ENCODE results near the gene PLEKHG4B.

Gene PLEKHG4B

GRCh38 chr5:76358-77169 is 15.4 kb upstream of the PLEKHG4B start:
- DNase-seq = no peak

- DNase-seq = no peak
Measured at GRCh38 chr5:77170-77501, 14.8 kb upstream of the PLEKHG4B start.

DNA sequence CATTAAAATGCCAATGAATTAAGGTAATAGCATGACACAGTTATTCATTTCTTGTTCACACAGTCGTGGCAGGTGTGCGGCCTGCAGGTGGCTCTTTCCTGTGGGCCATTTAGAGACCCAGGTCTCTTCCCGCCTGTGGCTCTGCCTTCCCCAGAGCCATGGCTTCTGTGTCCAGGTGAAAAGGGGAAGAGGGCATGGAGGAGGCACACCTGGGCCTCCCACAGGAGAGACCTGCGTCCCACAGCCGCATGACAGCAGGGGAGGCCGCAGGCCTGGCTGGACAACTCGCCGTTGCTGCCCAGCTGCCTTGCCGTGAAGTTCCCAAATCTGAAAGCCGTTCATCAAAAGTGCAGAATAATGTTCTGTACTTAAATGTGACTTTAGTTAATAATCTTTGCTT is 14.4 kb upstream of the PLEKHG4B start:
- no peak for DNase-seq

DNA sequence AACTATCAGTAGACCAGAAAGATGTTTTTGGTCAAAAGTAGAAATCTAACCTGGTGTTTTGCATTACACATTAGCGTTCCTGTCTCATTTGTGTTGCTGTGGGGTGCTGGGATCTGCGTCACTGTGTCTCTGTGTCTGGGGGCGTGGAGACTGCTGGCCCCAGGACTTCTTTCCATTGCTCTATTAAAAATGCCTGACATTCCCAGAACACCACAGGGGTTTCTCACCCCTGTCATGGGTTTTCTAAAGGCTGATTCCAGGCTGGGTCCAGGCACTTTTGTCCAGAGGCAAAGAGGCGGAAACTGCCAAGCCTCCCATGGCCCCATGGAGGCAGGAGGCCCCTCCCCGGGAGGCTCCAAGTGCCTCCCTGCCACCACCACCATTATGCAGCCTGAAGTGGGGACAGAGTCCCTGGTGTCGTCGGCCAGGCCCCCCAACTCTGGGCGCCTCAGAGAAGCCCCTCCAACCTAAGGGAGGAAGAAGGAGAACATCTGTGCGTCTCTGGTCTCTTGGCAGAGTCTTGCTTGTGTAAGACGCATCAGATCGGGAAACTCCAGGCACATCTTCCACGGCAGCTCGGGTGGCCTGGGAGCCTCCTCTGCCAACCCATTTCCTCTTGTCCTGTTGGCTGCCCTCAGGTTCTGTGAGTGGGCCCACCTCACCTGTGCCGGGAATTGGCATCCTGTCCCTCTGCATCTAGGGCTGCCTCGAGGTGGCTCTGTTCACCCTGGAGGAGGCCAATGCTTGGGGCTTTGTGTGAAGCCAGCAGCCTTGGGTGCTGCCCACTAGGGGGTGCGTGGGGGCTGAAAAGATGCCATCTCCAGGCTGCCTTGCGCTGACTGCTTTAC is 13.8 kb upstream of the PLEKHG4B start:
- DNase-seq = peak; percentile 26 to 35

GRCh38 chr5:78805-79149 is 13.2 kb upstream of the PLEKHG4B start:
- DNase-seq = no peak

DNA sequence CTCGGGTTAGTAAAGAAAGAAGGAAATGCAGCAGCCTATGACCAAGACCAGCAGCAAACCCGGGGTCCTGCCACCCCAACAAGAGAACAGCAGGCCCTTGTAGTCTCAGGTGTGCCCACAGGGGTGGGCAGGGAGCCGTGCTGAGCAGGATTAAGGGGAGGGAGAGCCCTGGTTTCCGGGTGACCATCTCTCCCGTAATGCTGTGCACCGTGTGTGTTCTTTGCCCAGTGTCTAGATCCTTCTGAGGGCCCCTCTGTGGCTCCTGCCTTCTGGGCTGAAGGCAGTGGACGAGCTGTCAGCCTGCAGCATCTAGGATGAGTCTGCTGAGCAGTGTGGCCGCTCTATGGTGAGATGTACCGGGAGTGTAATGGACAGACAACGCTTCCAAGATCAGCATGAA is 12.7 kb upstream of the PLEKHG4B start:
- no peak for DNase-seq

GRCh38 chr5:79821-80220 is 12.1 kb upstream of the PLEKHG4B start:
- DNase-seq = no peak

DNA sequence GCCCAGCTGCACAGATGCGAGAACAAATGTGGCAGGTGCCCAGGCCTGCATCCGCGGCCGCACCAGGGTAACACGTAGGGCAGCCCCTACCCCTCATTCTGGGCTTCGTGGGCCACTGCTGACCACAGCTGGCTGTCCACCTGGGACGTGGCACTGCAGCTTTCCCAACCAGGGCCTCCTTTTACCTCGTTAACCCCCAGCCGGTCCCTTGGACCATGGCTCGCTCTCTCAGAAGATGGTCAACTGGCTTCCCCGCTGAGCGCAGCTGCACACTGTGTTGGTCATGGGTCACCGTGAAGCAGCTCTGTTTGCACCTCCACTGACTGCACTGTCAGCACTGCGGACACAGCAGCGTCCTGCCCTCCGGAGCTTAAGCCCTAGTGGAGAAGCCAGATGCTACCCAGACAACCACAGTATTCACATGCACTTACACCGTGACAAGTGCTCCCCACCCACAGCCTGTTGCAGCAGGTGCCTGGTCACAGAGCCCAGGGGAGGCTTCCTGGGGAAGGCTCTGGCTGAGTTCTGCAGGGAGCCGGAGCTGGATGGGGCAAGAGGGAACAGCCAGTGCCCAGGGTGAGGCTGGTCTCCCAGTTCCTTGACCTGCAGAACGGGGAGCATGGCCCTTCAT is 10.5 kb upstream of the PLEKHG4B start:
- no peak for DNase-seq

GRCh38 chr5:82097-82496 is 9.9 kb upstream of the PLEKHG4B start:
- DNase-seq = no peak

- DNase-seq = no peak
Measured at GRCh38 chr5:82570-82969, 9.4 kb upstream of the PLEKHG4B start.

GRCh38 chr5:83029-83428 is 8.9 kb upstream of the PLEKHG4B start:
- DNase-seq = no peak

DNA sequence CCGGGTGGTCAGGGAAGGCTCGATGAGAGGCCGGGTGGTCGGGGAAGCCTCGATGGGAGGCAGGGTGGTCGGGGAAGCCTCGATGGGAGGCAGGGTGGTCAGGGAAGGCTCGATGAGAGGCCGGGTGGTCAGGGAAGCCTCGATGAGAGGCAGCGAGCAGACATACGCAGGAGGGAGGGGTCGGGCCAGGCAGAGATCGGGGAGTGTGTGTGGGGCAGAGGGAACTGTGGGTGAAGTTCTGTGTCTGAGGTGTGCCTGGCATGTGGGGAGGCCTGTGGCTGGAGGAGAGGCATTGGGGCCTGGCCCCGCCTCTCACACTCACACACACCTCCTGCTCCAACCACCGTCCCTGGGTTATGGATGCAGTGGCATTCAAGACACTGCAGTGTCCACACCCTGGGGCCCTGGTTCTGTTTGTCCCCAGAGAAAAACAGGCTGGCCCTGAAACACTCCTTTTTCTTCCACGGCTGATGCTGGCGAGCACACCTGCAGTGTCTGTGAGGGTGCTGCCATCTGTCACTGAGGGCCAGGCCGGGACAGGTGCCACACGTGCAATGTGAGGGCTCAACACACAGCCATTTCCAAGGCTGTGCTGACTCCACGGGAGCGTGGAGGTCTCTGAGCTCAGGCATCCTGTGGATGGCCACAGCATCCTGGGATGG is 6.5 kb upstream of the PLEKHG4B start:
- DNase-seq = no peak

- no peak for DNase-seq
Measured at GRCh38 chr5:89337-90286, 2.4 kb upstream of the PLEKHG4B start.

DNA sequence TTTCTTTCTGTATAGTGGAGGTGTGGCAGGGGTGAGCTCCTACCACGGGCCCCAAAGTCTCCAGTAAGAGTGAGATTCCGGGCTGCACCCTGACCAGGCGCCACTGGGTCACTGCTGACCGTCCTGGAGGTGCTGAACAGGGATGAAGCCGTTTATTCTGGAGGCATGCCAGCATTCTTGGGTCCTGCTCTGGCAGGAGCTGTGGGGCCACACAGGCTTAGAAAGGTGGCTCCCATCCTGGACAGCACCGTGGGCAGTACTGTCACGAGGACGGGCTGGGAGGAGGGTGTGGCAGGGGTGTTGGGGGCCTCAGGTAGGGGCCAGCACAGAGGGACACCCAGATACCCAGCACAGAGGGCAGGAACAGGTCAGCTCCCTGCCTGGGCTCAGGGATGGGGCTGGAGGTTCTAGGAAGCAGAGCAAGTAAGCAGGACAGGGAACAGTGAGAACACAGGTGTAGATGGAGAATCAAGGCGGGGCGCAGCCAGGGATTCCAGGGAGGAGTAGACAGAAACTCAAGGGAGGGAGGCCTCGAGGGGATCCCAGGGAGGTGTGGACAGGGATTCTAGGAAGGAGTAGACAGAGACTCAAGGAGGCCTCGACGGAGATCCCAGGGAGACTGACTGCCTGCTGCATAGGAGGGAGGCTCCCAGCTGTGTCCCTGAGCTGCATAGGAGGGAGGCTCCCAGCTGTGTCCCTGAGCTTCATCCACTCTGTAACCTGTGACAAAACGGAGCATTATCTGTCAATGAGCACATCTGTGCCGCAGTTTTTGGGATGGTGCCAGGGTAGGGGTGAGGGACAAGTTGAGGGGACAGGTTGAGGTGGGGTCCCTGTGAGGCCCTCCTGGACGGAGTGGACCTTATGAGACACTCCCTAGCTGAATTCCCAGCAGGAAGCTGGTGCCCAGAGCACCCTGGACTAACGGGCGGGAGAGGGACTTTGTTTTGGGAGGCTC is 1.1 kb upstream of the PLEKHG4B start:
- DNase-seq = no peak

GRCh38 chr5:92401-93220 is 643 bp downstream of the PLEKHG4B start:
- no peak for DNase-seq

GRCh38 chr5:93221-93980 is 1.4 kb downstream of the PLEKHG4B start:
- no peak for DNase-seq

DNA sequence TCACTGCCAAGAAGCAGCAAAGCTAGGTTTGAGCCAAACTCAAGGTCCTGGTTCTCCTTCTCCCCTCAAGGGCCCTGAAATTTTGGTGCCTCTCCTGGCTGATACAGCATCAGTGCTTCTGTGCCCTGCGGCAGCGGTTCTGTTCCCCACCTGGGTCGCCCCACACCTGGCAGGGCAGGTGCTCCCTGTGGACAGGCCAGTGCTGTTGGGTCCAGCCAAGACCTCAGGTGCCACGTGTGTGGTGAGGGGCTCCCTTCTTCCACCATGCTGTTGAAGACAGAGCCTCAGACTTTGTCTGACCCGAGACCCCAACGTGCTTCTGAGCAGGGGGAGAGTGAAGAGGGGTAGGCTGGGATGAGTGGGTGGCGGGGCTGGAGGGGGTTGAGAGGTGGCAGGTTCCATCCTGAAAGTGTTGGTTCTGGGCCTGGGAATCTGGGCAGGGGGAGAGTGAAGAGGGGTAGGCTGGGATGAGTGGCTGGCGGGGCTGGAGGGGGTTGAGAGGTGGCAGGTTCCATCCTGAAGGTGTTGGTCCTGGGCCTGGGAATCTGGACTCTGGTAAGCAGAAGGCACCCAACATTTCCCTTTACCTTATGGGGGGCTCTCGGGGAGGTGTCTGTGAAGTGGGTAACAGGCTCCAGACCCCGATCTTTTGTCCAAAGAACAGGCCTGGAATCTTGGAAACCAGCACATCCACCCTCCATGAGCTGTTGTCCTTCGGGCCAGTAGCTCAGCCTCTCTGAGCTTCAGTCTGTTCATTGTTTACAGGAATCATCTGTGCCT is 2.3 kb downstream of the PLEKHG4B start:
- no peak for DNase-seq

DNA sequence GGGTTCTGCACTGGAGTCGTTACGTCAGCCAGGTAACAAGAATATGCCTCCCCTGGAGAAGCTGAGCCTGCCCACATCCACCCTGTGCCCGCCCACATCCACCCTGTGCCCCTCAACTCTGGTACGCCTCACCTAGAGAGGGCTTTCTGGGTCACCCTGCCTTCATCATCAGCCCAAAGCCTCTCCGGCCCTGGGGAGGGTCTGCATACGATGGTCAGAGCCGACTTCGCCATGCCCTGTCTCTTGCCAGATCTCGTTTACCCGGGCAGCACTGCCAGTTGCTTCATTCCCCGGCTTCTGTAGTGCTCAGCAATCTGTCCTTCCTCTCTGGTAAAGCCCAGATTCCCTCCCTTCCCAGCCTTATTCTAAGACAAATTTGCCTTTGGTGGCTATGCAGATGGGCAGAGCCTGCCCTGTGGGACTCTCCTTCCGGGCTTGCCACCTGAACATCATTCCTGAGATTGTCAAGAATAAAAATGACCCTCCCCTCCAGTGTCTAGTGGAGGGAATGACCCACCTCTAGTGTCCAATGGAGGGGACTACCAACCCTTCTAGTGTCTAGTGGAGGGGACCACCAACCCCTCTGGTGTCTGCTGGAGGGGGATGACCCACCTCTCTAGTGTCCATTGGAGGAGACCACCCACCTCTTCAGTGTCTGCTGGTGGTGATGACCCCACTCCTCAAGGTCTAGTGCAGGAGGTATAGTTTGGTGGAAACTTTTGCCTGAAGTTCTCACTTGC is 3.4 kb downstream of the PLEKHG4B start:
- no peak for DNase-seq

All from activated CD4-positive, alpha-beta T cell treated with anti-CD3 and anti-CD28 coated beads, Interleukin-2, amount 50 U/mL, for 48 hours (primary cell).